Uterus (tissue), 4 donors: ENCODE measurements around the gene ABCA2. TPM values are rescaled to one million over a fixed set of nuclear protein-coding genes. Genes with fewer than 3 reads are reported as not detected.

Experiments
- DNase-seq, 2 donors: peaks; one replicate each; pipeline ENCODE4 v3.0.0-alpha.2; 2019 to 2020
- H3K27ac ChIP-seq, 2 donors: fragments of 200-600 bp; sonication (generic); 1 replicate in 1 of 2; 2 replicates in 1 of 2; pipeline ENCODE4 v1.5.1; 2016 to 2018
- H3K27me3 ChIP-seq, 2 donors: fragments of 200-600 bp; sonication (generic); one replicate each; pipeline ENCODE4 v1.5.1; 2018 to 2019; ENCODE audit warnings: control low read depth in 1 of 2
- H3K36me3 ChIP-seq, 2 donors: fragments of 200-600 bp; sonication (generic); one replicate each; pipeline ENCODE4 v1.5.1; 2019; ENCODE audit warnings: control low read depth in 1 of 2
- H3K4me1 ChIP-seq, 2 donors: fragments of 200-600 bp; sonication (generic); one replicate each; pipeline ENCODE4 v1.5.1; 2018 to 2019; ENCODE audit warnings: control low read depth in 1 of 2
- H3K4me3 ChIP-seq, 2 donors: fragments of 200-600 bp; sonication (generic); 1 replicate in 1 of 2; 2 replicates in 1 of 2; pipeline ENCODE4 v1.5.1; 2018 to 2019; ENCODE audit warnings: mild to moderate bottlenecking in 1 of 2
- H3K9me3 ChIP-seq, 2 donors: fragments of 200-600 bp; sonication (generic); one replicate each; pipeline ENCODE4 v1.5.1; 2019; ENCODE audit warnings: control low read depth in 1 of 2
- POLR2A ChIP-seq, 2 donors: fragments of 450-650 bp; IDR thresholded peaks; one replicate each; pipeline ENCODE4 v1.6.1; 2016; ENCODE audit warnings: antibody characterized with exemption in 2 of 2, mild to moderate bottlenecking in 1 of 2, moderate library complexity in 1 of 2
- intact Hi-C: fragments of 100-400 bp; cut with DNase I; formaldehyde crosslinking; loops from one replicate; pipeline ENCODE4 v1.15.1; 2023; ENCODE audit warnings: low total_unique reads
- total RNA-seq, 4 donors: library from RNA; depleted of rRNA in 3 of 4; stranded (reverse); fragments of >200 nt in 3 of 4; gene quantifications; one replicate each; pipeline versions ENCODE4 v1.1.0 to v1.2.4, GENCODE V29; 2014 to 2023
- TF ChIP-seq, protein P1 (sequence below), 4 experiments: fragments of 200-600 bp in 2 of 4; fragments of 450-650 bp in 2 of 4; sonication (generic) in 2 of 4; IDR thresholded peaks; one replicate each; pipeline ENCODE4 v1.5.1; 2016 to 2019; ENCODE audit warnings: antibody characterized with exemption in 4 of 4, mild to moderate bottlenecking in 2 of 4, moderate library complexity in 1 of 4
- donor health status: DM: yes; HTN: yes; CAD: no.

ABCA2 gene
- total RNA-seq, 4 donors from 2014 or later: 24.8 to 36.9 (median 26.1) TPM

DNA sequence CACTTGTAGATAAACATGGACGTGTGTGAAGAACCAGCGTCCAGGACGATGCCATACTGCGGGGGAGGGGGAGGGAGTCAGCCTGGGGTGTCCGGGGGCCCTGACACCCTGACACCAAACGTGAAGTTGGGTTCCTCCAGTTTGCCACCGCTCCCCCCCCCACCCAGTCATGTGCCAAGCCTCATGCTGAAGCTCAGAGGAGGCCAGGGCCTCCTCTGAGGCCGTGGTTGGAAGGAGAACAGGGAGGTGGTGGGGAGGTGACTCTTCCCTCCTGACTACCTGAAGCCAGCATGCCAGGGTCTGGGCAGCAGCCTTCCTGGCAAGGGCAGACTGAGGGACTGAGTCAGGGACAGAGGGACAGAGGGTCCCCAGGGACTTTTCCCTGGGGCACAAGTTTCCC is 24.3 kb upstream of the ABCA2 start:
- intact Hi-C loops: no loop called here
- no peak for TF ChIP-seq POLR2A (IDR thresholded peaks at IDR 0.05)
- TF ChIP-seq, protein P1, sequence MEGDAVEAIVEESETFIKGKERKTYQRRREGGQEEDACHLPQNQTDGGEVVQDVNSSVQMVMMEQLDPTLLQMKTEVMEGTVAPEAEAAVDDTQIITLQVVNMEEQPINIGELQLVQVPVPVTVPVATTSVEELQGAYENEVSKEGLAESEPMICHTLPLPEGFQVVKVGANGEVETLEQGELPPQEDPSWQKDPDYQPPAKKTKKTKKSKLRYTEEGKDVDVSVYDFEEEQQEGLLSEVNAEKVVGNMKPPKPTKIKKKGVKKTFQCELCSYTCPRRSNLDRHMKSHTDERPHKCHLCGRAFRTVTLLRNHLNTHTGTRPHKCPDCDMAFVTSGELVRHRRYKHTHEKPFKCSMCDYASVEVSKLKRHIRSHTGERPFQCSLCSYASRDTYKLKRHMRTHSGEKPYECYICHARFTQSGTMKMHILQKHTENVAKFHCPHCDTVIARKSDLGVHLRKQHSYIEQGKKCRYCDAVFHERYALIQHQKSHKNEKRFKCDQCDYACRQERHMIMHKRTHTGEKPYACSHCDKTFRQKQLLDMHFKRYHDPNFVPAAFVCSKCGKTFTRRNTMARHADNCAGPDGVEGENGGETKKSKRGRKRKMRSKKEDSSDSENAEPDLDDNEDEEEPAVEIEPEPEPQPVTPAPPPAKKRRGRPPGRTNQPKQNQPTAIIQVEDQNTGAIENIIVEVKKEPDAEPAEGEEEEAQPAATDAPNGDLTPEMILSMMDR (IDR thresholded peaks at IDR 0.05): no peak
- Histone ChIP-seq H3K27ac (no peak overlapping the region), H3K4me3 (no peak overlapping the region), H3K27me3 (peaks cover 5 to 13% of the 10 kb centered on the region in 2 donors), H3K9me3 (no peaks in the 10 kb centered on the region), H3K36me3 (no peaks in the 10 kb centered on the region), H3K4me1 (peaks cover 6 to 29% of the 10 kb centered on the region in 2 donors)
- DNase-seq: no peak

DNA sequence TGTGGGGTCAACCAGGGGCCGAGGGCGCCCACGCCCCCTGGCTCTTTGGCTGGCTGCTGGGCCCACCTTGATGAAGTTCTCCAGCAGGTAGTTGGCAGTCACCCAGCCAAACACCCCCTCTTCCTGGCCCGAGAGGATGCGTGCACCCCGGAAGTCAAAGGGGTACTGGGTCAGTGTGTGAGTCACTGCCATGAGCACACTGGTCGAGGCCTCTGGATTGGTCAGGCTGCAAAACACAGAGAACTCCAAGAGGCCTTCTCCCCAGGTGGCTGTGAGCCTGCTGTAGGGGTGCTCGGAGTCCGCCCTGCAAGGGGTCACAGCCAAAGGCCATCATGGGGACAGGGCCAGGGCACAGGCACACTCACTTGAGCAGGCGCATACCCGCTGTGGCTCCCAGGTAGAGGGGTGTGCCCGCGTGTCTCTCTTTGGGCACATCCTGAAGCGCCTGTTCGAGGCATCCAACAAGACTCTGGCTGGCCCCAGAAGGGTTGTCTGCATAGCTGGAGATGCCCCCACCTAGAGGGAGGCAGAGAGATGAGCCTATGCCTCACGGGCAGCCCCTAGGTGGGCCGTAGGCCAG is 23.2 kb upstream of the ABCA2 start:
- peaks cover 6 to 32% of the 10 kb centered on the region in 2 donors for H3K4me1 ChIP-seq
- H3K27ac ChIP-seq: no peak overlapping the region
- no peaks in the 10 kb centered on the region for H3K9me3 ChIP-seq
- H3K4me3 ChIP-seq: no peak overlapping the region
- no peaks in the 10 kb centered on the region for H3K36me3 ChIP-seq
- DNase-seq: no peak
- intact Hi-C loops: no loop called here
- H3K27me3 ChIP-seq: peaks cover 5 to 13% of the 10 kb centered on the region in 2 donors
- no peak for TF ChIP-seq POLR2A (IDR thresholded peaks at IDR 0.05)
- TF ChIP-seq, protein P1 (IDR thresholded peaks at IDR 0.05): no peak

DNA sequence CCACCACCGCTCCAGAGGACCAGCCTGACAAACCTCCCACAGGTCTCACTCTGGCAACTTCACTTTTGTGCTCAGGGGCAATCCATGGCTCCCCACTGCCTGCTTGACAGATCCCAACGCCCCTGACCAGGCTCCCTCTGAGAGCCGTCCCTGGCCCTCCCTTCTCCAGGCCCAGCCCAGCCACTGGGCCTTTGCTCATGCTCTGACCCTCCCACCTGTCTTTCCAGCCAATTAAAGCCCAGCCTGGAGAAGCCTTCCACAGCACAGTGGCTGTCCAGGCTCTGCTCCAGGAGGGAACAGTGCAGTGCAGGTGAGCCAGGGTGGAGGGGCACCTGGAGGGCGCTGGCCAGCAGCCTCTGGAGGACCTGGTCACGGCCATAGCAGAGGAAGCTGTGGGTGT is 22.5 kb upstream of the ABCA2 start:
- Histone ChIP-seq H3K4me1 (peaks cover 5 to 29% of the 10 kb centered on the region in 2 donors), H3K27ac (no peak overlapping the region), H3K36me3 (no peaks in the 10 kb centered on the region), H3K27me3 (peaks cover 5 to 13% of the 10 kb centered on the region in 2 donors), H3K9me3 (no peaks in the 10 kb centered on the region), H3K4me3 (no peak overlapping the region)
- no peak for TF ChIP-seq POLR2A (IDR thresholded peaks at IDR 0.05)
- TF ChIP-seq, protein P1 (IDR thresholded peaks at IDR 0.05): no peak
- DNase-seq: no peak
- intact Hi-C loops: no loop called here

DNA sequence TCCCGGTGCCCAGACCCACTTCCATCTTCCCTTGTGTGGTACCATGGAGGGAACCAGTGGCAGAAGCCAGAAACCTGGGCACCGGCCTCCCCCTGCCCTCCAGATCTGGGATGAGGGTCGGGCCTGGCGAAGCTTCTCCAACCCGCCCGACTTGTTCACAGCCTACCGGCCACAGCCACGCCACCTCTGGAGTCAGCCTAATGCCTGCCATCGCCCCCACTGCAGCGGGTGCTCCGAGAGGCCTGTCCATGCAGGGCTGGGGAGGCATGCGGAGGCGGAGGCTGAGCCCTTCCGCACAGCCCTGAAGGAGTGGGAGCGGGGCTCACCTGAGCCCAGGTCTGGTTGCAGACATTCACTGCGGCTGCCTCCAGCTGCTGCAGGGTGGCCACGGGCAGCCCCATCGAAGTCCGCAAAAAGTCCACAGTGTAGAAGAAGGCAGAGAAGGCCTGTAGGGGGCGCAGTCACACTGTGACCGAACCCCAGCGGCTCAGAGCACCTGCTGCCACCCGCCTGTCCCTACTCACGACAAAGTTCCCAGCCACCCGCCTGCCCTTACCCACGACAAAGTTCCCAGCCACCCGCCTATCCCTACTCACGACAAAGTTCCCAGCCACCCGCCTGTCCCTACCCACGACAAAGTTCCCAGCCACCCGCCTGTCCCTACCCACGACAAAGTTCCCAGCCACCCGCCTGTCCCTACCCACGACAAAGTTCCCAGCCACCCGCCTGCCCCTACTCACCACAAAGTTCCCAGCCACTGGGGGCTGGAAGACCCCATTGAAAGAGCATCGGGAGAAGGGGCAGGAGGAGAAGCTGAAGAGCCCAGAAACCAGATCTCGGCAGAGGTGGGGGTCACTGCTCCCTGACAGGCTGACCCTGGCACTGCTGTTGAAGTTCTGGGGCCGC is 21.8 kb upstream of the ABCA2 start:
- Histone ChIP-seq H3K4me1 (peaks cover 0 to 21% of the 10 kb centered on the region in 2 donors), H3K9me3 (no peaks in the 10 kb centered on the region), H3K27me3 (peaks cover 5 to 13% of the 10 kb centered on the region in 2 donors), H3K4me3 (no peak overlapping the region), H3K27ac (no peak overlapping the region), H3K36me3 (no peaks in the 10 kb centered on the region)
- intact Hi-C loops: no loop called here
- TF ChIP-seq POLR2A (IDR thresholded peaks at IDR 0.05): no peak
- TF ChIP-seq, protein P1 (IDR thresholded peaks at IDR 0.05): peak; percentile 9 to 44 (median 26)
- no peak for DNase-seq
